Measurements from ENCODE around the gene SSTR5.

- no peak for TF ChIP-seq POLR2A (IDR thresholded peaks at IDR 0.05; ENCODE audit: low read depth, low read length)
- TF ChIP-seq TAF1 (IDR thresholded peaks at IDR 0.05; ENCODE audit: borderline replicate concordance, low read depth, low read length): no peak
- no peak for TF ChIP-seq POLR2AphosphoS5 (IDR thresholded peaks at IDR 0.05; ENCODE audit: low read depth, low read length)
Measured at GRCh38 chr16:1107731-1108130, 35.2 kb downstream of the SSTR5 start.
